NCI-H2029 treated with DMSO at 0.1 percent for 48 hours (cell line): ENCODE measurements around the gene LRRC47.

Experiments
- DNase-seq: peaks from one replicate; lab custom pipeline; 2025; lab: John Stamatoyannopoulos, UW

LRRC47 gene

GRCh38 chr1:3786468-3787348, 9.6 kb downstream of the LRRC47 start:
- DNase-seq: no peak

GRCh38 chr1:3785456-3786157, 10.7 kb downstream of the LRRC47 start:
- no peak for DNase-seq

- DNase-seq: no peak
Measured at GRCh38 chr1:3785045-3785444, 11.3 kb downstream of the LRRC47 start.

GRCh38 chr1:3783651-3784474, 12.4 kb downstream of the LRRC47 start:
- DNase-seq: no peak

GRCh38 chr1:3780901-3781300, 15.4 kb downstream of the LRRC47 start:
- DNase-seq: no peak

GRCh38 chr1:3779912-3780416, 16.3 kb downstream of the LRRC47 start:
- DNase-seq: no peak

GRCh38 chr1:3779265-3779911, 16.9 kb downstream of the LRRC47 start:
- DNase-seq: no peak

- no peak for DNase-seq
Measured at GRCh38 chr1:3778590-3779264, 17.6 kb downstream of the LRRC47 start.

GRCh38 chr1:3777647-3778589, 18.4 kb downstream of the LRRC47 start:
- DNase-seq: no peak

GRCh38 chr1:3777078-3777547, 19.2 kb downstream of the LRRC47 start:
- DNase-seq: no peak

- no peak for DNase-seq
Measured at GRCh38 chr1:3776231-3776961, 19.9 kb downstream of the LRRC47 start.

GRCh38 chr1:3775490-3776230, 20.6 kb downstream of the LRRC47 start:
- no peak for DNase-seq

- no peak for DNase-seq
Measured at GRCh38 chr1:3774946-3775489, 21.3 kb downstream of the LRRC47 start.

- DNase-seq: no peak
Measured at GRCh38 chr1:3774276-3774945, 21.9 kb downstream of the LRRC47 start.

GRCh38 chr1:3773572-3774275, 22.6 kb downstream of the LRRC47 start:
- no peak for DNase-seq

GRCh38 chr1:3772715-3773571, 23.4 kb downstream of the LRRC47 start, which contains the start of gene SMIM1:
Gene SMIM1 (plus strand): TSS chr1:3772749. CDS start chr1:3775374, 2,625 bp downstream.
- no peak for DNase-seq
